H1 (cell line): Measurements from ENCODE around the gene INPP4B. TPM values are rescaled to one million over a fixed set of nuclear protein-coding genes. Genes with fewer than 3 reads are reported as not detected.

Experiments
- CTCF ChIA-PET: fragments of 300-600 bp; sonication (Branson Sonifier 250); formaldehyde crosslinking; loops from one replicate; lab custom pipeline; 2021; ENCODE audit not compliant: partially characterized antibody; lab: Charles Lee
- POLR2A ChIA-PET: fragments of 300-600 bp; sonication (Branson Sonifier 250); formaldehyde crosslinking; loops from one replicate; lab custom pipeline; 2021; ENCODE audit warnings: inconsistent platforms; ENCODE audit not compliant: partially characterized antibody; lab: Charles Lee
- DNase-seq, 2 experiments: peaks; one replicate each; pipeline versions ENCODE4 v3.0.0 to v3.0.0-alpha.2; 2010 to 2022; ENCODE audit warnings: low spot score in 2 of 2, low read depth in 1 of 2, mixed read lengths in 1 of 2
- FAIRE-seq: peaks from 2 replicates; lab custom pipeline; 2011; peaks lifted over from hg19 to GRCh38; lab: Jason Lieb, UNC
- H2AFZ ChIP-seq: 2 replicates; pipeline ENCODE4 v1.8.1; 2012; ENCODE audit warnings: low read length, inconsistent platforms
- H2AK5ac ChIP-seq: 2 replicates; pipeline ENCODE4 v1.6.1; 2013; ENCODE audit warnings: low read depth, low read length
- H2BK120ac ChIP-seq: replicated peaks from 2 replicates; pipeline ENCODE3; 2013; ENCODE audit warnings: low read depth, low read length, inconsistent platforms
- H2BK12ac ChIP-seq: 2 replicates; pipeline ENCODE4 v1.6.1; 2013; ENCODE audit warnings: low read depth, low read length
- H2BK15ac ChIP-seq: 2 replicates; pipeline ENCODE4 v1.6.1; 2013; ENCODE audit warnings: low read length
- H2BK20ac ChIP-seq: 2 replicates; pipeline ENCODE4 v1.6.1; 2013; ENCODE audit warnings: low read length
- H2BK5ac ChIP-seq: 2 replicates; pipeline ENCODE4 v1.6.1; 2013; ENCODE audit warnings: low read depth, low read length
- H3K14ac ChIP-seq: 2 replicates; pipeline ENCODE4 v1.6.1; 2013; ENCODE audit warnings: inconsistent platforms; ENCODE audit not compliant: insufficient read length
- H3K18ac ChIP-seq: 2 replicates; pipeline ENCODE4 v1.6.1; 2013; ENCODE audit warnings: low read length; ENCODE audit errors: extremely low read depth
- H3K23ac ChIP-seq: 2 replicates; pipeline ENCODE4 v1.6.1; 2013; ENCODE audit warnings: inconsistent platforms; ENCODE audit not compliant: insufficient read length
- H3K23me2 ChIP-seq: 2 replicates; pipeline ENCODE4 v1.6.1; 2013; ENCODE audit warnings: low read depth, low read length
- H3K27ac ChIP-seq: 2 replicates; pipeline ENCODE4 v1.6.1; 2011; ENCODE audit warnings: low read depth, low read length, inconsistent platforms
- H3K27me3 ChIP-seq, 4 experiments: replicated peaks in 1 of 4; 1 replicate in 1 of 4; 2 replicates in 3 of 4; pipeline versions ENCODE4 v1.6.1 to v1.8.1; 2011 to 2013; ENCODE audit warnings: low read length in 3 of 4, mild to moderate bottlenecking in 3 of 4, inconsistent platforms in 2 of 4, mixed read lengths in 2 of 4, moderate library complexity in 1 of 4; ENCODE audit not compliant: control insufficient read depth in 3 of 4, insufficient read depth in 3 of 4; ENCODE audit errors: extremely low read depth in 1 of 4
- H3K36me3 ChIP-seq, 4 experiments: 2 replicates each; pipeline versions ENCODE4 v1.6.1 to v1.8.1; 2011 to 2013; ENCODE audit warnings: mild to moderate bottlenecking in 4 of 4, low read length in 3 of 4, moderate library complexity in 2 of 4, control low read depth in 1 of 4, inconsistent platforms in 1 of 4; ENCODE audit not compliant: insufficient read depth in 4 of 4, control insufficient read depth in 2 of 4
- H3K4ac ChIP-seq: replicated peaks from 2 replicates; pipeline ENCODE3; 2013; ENCODE audit warnings: low read length, low read depth, mixed read lengths, inconsistent platforms; ENCODE audit not compliant: insufficient read length
- H3K4me1 ChIP-seq, 4 experiments: replicated peaks in 1 of 4; 1 replicate in 1 of 4; 2 replicates in 3 of 4; pipeline versions ENCODE4 v1.6.1 to v1.8.1; 2011 to 2013; ENCODE audit warnings: low read length in 3 of 4, inconsistent platforms in 2 of 4, mixed read lengths in 1 of 4; ENCODE audit not compliant: insufficient read depth in 4 of 4, control insufficient read depth in 3 of 4
- H3K4me2 ChIP-seq, 2 experiments: 2 replicates each; pipeline versions ENCODE4 v1.6.1 to v1.8.1; 2011 to 2013; ENCODE audit warnings: low read depth in 2 of 2, low read length in 2 of 2, control low read depth in 1 of 2, inconsistent platforms in 1 of 2, mild to moderate bottlenecking in 1 of 2; ENCODE audit not compliant: insufficient read depth in 1 of 2
- H3K4me3 ChIP-seq, 4 experiments: fragments of 200-600, 300-600 bp in 1 of 4; sonication (generic), shearing (Covaris generic), sonication (Bioruptor Twin) in 1 of 4; 2 replicates each; pipeline versions ENCODE4 v1.5.1 to v1.8.1; 2011 to 2016; ENCODE audit warnings: low read length in 4 of 4, low read depth in 3 of 4, control low read depth in 2 of 4, inconsistent platforms in 2 of 4, mild to moderate bottlenecking in 2 of 4, mixed read lengths in 1 of 4, moderate library complexity in 1 of 4; ENCODE audit not compliant: insufficient read depth in 2 of 4; ENCODE audit errors: extremely low read depth in 1 of 4
- H3K56ac ChIP-seq: replicated peaks from 2 replicates; pipeline ENCODE3; 2013; ENCODE audit warnings: low read depth, mild to moderate bottlenecking, mixed read lengths, low read length, inconsistent platforms; ENCODE audit not compliant: insufficient read length
- H3K79me1 ChIP-seq: 2 replicates; pipeline ENCODE4 v1.6.1; 2013; ENCODE audit warnings: low read depth, low read length, control low read depth
- H3K79me2 ChIP-seq, 2 experiments: 2 replicates each; pipeline versions ENCODE4 v1.6.1 to v1.8.1; 2012 to 2013; ENCODE audit warnings: low read length in 2 of 2, mild to moderate bottlenecking in 2 of 2, inconsistent platforms in 1 of 2; ENCODE audit not compliant: insufficient read depth in 2 of 2, control insufficient read depth in 1 of 2
- H3K9ac ChIP-seq, 4 experiments: replicated peaks in 1 of 4; 1 replicate in 1 of 4; 2 replicates in 3 of 4; pipeline versions ENCODE4 v1.6.1 to v1.8.1; 2011 to 2013; ENCODE audit warnings: low read depth in 3 of 4, low read length in 3 of 4, control low read depth in 2 of 4, mild to moderate bottlenecking in 2 of 4, moderate library complexity in 2 of 4, inconsistent platforms in 1 of 4; ENCODE audit errors: extremely low read depth in 1 of 4
- H3K9me3 ChIP-seq, 2 experiments: 2 replicates each; pipeline versions ENCODE4 v1.6.1 to v1.8.1; 2012 to 2013; ENCODE audit warnings: mild to moderate bottlenecking in 2 of 2, moderate library complexity in 2 of 2, control low read depth in 1 of 2, inconsistent platforms in 1 of 2, low read depth in 1 of 2, low read length in 1 of 2, mixed read lengths in 1 of 2; ENCODE audit not compliant: insufficient read depth in 2 of 2
- H4K20me1 ChIP-seq, 2 experiments: replicated peaks in 1 of 2; 2 replicates each; pipeline versions ENCODE3 to v1.8.1; 2011 to 2013; ENCODE audit warnings: inconsistent platforms in 2 of 2, low read length in 2 of 2, mild to moderate bottlenecking in 1 of 2; ENCODE audit not compliant: insufficient read depth in 2 of 2, control insufficient read depth in 1 of 2
- H4K5ac ChIP-seq: 2 replicates; pipeline ENCODE4 v1.6.1; 2013; ENCODE audit warnings: low read length, low read depth, mixed read lengths, inconsistent platforms; ENCODE audit not compliant: insufficient read length
- H4K8ac ChIP-seq: 2 replicates; pipeline ENCODE4 v1.8.0; 2013; ENCODE audit warnings: mild to moderate bottlenecking, moderate library complexity, low read length, inconsistent platforms; ENCODE audit not compliant: insufficient read depth; ENCODE audit errors: extremely low read depth
- H4K91ac ChIP-seq: replicated peaks from 2 replicates; pipeline ENCODE3; 2013; ENCODE audit warnings: low read length, mixed read lengths, inconsistent platforms; ENCODE audit not compliant: insufficient read length
- PHF8 ChIP-seq: fragments of 200-600 bp; sonication (generic); conservative IDR thresholded peaks from 2 replicates; pipeline ENCODE4 v1.7.1; 2012; ENCODE audit warnings: low read depth, mild to moderate bottlenecking, inconsistent platforms, low read length, moderate library complexity
- WGBS, 2 experiments: shearing (Covaris generic) in 1 of 2; methylation state at CpG; one replicate each; pipeline versions ENCODE4 v1.1.6 to v1.1.7; 2013 to 2015; ENCODE audit warnings: low lambda C conversion rate in 2 of 2, mixed read lengths in 2 of 2, inconsistent platforms in 1 of 2, low coverage in 1 of 2, missing lambda C conversion rate in 1 of 2; ENCODE audit not compliant: insufficient replicate concordance in 2 of 2, insufficient coverage in 1 of 2, insufficient read length in 1 of 2; ENCODE audit errors: extremely low coverage in 1 of 2, missing lambda C conversion rate in 1 of 2; 5-methylcytosine and 5-hydroxymethylcytosine counted together
- polyA plus RNA-seq, 7 experiments: library from polyadenylated mRNA; depleted of rRNA in 3 of 7; stranded (reverse) in 5 of 7; unstranded in 2 of 7; fragments of >200 nt in 5 of 7; fragments of 200-250 nt in 2 of 7; gene quantifications; 1 replicate in 5 of 7; 2 replicates in 1 of 7; 4 replicates in 1 of 7; pipeline versions ENCODE4 v1.2.1 to v1.2.3, GENCODE V29; 2011 to 2013; ENCODE audit warnings: missing spikeins in 2 of 7, mixed read lengths in 2 of 7
- total RNA-seq: library from RNA; stranded (reverse); fragmentation: NEBNext Ultra II Directional; extraction: Animal tissue kit (Norgen Biotek cat#: 25700); gene quantifications from 2 replicates; pipeline ENCODE4 v1.2.1, GENCODE V29; 2021

INPP4B gene
- total and polyA plus RNA-seq, 2 of the 8 experiments (the other 6 are each of a cell fraction or from before 2014, with no cell fraction given) = 0.11 to 0.54 TPM

DNA sequence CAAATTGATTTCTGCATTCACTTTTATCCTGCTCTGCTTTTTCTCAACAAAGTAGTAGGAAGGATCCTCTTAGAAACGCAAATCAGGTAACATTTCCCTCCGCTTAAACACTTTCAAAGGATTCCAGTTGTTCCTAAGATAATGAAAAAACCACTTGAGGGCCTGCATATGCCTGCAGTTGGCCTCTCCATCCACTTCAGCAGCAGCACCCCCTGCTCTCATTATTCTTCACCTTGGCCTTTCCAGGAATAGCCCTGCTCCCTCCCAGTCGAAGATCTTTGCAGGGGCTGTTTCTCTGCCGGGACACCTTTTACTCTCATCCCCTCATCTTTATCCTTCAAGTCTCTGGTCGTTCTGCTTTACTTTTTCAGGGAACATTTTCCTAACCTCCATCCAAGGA, 314.0 kb downstream of the INPP4B start:
- Histone ChIP-seq H2AK5ac (no peak overlapping the region), H3K14ac (no peak overlapping the region), H3K27ac (no peak overlapping the region), H3K27me3 (no peaks in the 10 kb centered on the region), H3K9ac (no peak overlapping the region), H3K4me1 (peaks cover 0 to 5% (median 0%) of the 10 kb centered on the region in 4 experiments; a peak in 1 of 7 replicates), H3K56ac (no peak overlapping the region), H3K4me2 (no peak overlapping the region), H2BK5ac (no peak overlapping the region), H3K23me2 (no peaks in the 10 kb centered on the region), H2AFZ (peak overlapping the region; percentile 63; the same call in 1 of the 2 replicates), H4K91ac (no peak overlapping the region), H4K20me1 (no peaks in the 10 kb centered on the region), H3K9me3 (no peaks in the 10 kb centered on the region), H3K36me3 (no peaks in the 10 kb centered on the region), H3K18ac (no peak overlapping the region), H2BK12ac (no peak overlapping the region), H4K5ac (no peak overlapping the region), H3K4me3 (no peak overlapping the region), H2BK20ac (no peak overlapping the region), H2BK120ac (no peak overlapping the region), H2BK15ac (no peak overlapping the region), H3K79me2 (no peaks in the 10 kb centered on the region), H4K8ac (no peak overlapping the region), H3K4ac (no peak overlapping the region), H3K79me1 (no peaks in the 10 kb centered on the region), H3K23ac (no peak overlapping the region)
- ChIA-PET POLR2A (no interaction called here), CTCF (interaction anchor here (1.4 kb wide), 1 partner anchor 180 kb away, joined by 3 read pairs; no protein-coding TSS in a partner anchor)
- TF ChIP-seq PHF8 = no peak
- FAIRE-seq (no peak), DNase-seq (no peak)
- WGBS, 2 experiments = 76% methylated on average over 5 of the region's 5 CpGs; no CpG with 5 or more reads in 1 of the 2 experiments
